ENCODE measurements around the gene POLR3B.
A peak's percentile ranks its signal among the peaks of the same experiment; 100 is the strongest.
"Not testable (repeated sequence)": the region's sequence is repeated elsewhere in the genome, so short reads cannot be mapped to it uniquely, and the experiment has no call there.

POLR3B gene

DNA sequence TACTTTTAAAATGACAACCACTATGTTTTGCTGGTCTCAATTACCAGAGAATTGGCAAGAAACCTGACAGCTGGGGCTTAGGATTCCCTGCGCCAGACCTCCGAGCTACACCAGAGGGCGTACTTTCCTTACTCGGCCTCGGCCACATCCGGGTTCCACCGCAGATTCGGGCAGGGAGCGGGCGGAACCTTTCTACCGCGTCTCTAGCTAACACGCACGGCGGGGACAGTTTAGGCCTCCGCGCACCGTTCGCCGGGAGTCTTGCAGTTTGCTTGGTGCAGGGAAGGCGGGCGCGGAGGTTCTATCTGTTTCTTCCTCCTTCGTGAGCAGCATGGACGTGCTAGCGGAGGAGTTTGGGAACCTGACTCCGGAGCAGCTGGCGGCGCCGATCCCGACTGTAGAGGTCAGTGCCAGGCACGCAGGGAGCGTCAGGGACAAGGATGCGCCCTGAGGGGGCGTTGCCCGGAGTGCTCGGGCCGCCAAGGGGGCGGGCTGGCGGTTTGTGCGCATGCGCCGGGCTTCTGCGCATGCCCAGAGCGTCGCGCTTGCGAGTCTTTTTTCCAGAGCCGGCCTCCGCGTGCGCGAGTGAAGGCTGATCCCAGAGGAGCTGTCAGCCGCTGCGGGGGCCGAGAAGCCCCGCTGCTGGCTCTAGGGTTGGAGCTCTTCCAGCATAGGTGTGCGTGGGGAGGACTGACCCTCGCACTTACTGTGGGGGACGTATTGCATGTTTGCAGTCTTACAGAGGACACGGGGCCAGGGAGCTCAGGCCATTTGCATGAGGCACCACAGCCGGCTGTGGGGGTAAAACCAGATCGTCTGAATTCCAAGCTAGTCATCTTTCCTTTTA, at the start of gene POLR3B:
POLR3B (plus strand) TSS at position 200 of the 847 bp plus-strand sequence; CDS start at position 332, 132 bp downstream.
- peak; percentile 98 for DNase-seq
- in situ Hi-C loops (cut with HindIII; ENCODE audit: low pct_ligation_motif_present, low pct_unique_long_range_greater_than_20kb, low sequenced_read_pairs): no loop called here

DNA sequence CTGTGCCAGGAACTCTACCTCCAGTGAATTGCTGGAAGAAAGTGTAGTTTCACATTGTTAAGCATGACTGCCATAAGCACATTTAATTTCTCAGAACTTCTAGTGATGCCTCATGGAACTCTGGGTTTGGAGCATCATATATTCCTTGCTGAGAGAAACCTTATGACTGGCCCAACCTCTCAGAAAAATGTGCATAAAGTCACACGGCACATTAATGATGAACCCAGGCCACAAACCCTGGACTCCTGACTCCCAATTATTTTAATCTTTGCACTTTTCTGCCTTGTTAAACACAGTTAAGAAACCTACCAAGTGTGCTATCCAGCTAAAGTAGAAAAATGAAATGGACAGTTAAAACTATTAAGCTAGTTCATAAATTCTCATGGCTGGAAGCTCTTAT, 49.4 kb upstream of the POLR3B start:
- in situ Hi-C loops (cut with HindIII; ENCODE audit: low pct_ligation_motif_present, low pct_unique_long_range_greater_than_20kb, low sequenced_read_pairs): no loop called here
- DNase-seq: no peak

DNA sequence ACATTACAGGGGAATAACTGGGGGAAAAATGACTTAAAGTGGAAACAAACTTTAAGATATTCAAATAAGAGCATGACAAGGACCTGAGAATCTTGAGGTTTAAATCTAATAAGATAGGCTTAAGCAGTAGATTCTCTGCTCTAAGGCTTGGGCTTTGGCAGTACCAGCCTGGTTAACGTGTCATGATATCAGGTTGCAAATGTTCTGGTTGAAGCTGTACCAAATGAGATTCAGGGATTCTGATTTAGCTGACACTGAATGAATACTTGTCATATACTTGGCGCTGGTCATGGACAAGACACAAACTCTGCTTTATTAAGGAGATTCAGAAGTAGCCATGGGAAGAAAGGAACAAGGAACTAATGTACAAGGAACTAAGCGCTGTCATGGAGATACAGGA, 48.9 kb upstream of the POLR3B start:
- no peak for DNase-seq
- in situ Hi-C loops (cut with HindIII; ENCODE audit: low pct_ligation_motif_present, low pct_unique_long_range_greater_than_20kb, low sequenced_read_pairs): no loop called here

DNA sequence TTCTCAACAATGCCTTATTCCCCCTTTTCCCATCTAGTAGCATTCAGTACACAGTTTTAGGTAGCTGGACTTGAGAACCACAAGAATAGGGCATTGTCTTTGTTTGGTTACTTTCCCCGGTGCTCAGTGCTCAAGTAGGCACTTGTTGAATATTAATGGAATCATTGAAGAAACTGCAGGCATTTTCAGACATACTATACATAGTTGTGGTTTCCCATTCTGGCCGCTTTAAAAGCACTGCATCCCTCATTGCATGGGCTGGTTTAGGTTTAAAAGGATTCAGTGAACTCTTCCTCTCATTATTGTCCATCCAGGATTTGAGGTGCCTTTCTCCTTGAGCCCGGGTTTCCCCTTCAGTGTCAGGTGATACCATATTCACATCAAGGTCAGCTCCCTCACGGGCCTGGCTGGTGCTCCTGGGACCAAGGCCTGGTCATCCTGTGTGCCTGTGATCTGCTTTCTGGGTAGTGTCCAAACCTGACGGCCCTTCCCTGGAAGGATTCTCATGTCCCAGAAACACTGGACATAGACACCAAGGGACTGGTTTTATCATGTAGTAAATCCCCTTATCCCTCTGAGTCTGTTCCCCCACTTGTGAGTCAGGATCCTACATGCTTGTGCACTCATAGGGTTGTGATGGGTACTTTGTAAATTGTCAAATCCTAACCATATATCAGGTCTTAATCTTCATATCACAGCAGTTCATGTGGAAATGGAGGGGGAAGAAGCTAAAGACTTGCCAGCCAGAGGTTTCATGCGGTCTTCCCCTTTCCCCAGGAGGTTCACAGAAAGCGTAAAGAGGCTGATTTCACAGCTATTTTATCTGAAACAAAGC, 47.7 kb upstream of the POLR3B start:
- in situ Hi-C loops (cut with HindIII; ENCODE audit: low pct_ligation_motif_present, low pct_unique_long_range_greater_than_20kb, low sequenced_read_pairs): no loop called here
- peak; percentile 90 for DNase-seq

DNA sequence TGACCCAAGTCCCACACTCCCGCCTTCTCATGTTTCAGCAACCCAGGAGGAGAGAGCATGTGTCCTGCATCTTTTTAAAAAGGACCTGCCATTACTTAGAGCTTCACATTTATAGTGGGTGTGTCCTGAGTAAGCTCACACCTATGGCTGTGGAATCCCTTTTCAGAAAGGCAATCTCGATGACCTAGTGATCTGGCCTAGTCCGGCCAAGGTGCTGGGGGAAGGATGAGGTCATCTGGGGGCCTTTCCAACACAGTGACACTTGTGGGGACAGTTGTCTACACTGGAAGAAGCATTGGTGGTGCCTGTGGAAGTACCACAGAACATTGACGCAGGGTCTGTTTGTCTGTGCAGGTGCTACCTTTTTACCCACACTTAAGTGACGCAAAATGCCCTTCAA, 46.9 kb upstream of the POLR3B start:
- in situ Hi-C loops (cut with HindIII; ENCODE audit: low pct_ligation_motif_present, low pct_unique_long_range_greater_than_20kb, low sequenced_read_pairs): no loop called here
- no peak for DNase-seq

DNA sequence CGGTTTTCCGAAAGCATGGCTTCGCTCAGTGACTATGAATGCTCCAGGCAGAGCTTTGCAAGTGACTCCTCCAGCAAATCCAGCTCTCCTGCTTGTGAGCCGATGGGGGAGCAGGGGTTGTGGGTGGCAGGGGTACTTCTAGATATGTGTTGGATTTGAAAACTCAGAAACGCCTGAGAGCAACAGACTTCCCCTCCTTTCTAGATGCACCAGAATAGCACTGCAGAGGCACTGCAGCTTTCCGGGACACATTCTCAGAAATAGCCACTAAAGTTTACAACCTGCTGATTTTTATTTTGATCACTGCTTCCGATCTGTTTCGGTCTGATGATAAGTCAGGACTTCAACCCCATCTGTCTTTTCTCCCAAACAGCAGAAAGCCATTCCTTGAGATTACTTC, 46.4 kb upstream of the POLR3B start:
- in situ Hi-C loops (cut with HindIII; ENCODE audit: low pct_ligation_motif_present, low pct_unique_long_range_greater_than_20kb, low sequenced_read_pairs): no loop called here
- no peak for DNase-seq

DNA sequence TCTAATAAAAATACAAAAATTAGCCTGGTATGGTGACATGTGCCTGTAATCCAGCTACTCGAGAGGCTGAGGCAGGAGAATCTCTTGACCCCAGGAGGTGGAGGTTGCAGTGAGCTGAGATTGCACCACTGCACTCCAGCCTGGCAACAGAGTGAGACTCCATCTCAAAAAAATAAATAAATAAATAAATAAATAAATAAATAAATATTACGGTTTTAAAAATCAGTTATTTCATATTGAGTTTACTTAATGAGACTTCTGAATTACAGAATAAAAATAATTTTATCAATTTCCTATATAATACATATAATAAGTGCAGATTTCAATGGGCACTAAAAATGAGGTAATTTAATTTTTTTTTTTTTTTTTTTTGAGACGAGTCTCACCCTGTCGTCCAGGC, 44.1 kb upstream of the POLR3B start:
- DNase-seq; in situ Hi-C loops (cut with HindIII; ENCODE audit: low pct_ligation_motif_present, low pct_unique_long_range_greater_than_20kb, low sequenced_read_pairs): not testable (repeated sequence)

DNA sequence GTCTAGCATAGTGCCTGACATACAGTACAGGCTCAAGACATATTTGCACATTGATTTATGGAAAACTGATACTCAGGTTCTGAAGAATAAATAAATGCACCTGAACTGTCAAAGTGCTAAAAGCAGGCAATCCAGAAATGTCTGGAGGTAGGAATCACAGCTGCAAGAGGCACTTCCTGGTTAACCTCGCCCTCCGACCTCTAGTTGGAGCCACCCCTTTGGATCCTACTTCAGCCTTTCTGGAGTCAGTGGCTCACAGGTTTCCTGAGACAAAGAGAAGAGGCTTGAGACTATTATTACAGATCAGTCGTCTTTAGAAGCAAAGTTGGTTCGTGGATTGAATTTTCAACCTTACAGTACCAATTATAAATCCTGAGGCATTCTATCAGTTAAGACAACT, 42.0 kb upstream of the POLR3B start:
- DNase-seq: no peak
- in situ Hi-C loops (cut with HindIII; ENCODE audit: low pct_ligation_motif_present, low pct_unique_long_range_greater_than_20kb, low sequenced_read_pairs): no loop called here

DNA sequence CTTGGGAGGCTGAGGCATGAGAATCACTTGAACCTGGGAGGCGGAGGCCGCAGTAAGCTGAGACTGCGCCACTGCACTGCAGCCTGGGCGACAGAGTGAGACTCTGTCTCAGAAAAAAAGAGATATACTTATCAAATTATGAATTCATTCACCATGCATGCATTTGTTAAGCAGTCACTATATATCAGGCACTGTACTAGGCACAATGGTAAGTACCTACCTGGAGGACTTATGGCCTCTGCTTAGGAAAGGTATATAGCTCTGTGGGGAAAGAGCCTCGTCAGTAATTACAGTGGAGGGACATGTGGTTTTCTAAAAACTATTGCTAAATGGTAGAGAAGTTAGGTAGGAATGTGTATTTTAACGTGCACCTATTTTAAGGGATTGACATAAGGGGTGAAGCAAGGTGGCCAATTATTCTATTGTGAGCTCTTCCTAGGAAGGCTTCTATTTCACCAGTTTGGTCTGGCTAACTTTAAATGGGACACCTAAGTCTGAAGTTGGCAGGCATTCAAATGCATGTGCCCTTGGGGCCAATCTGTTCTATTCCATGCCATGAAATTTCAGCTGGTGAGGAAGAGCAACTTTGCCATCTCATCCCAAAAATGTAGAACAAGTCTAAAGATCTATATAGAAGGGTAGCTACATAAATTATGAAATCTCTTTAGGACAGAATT, 40.0 kb upstream of the POLR3B start:
- in situ Hi-C loops (cut with HindIII; ENCODE audit: low pct_ligation_motif_present, low pct_unique_long_range_greater_than_20kb, low sequenced_read_pairs): no loop called here

DNA sequence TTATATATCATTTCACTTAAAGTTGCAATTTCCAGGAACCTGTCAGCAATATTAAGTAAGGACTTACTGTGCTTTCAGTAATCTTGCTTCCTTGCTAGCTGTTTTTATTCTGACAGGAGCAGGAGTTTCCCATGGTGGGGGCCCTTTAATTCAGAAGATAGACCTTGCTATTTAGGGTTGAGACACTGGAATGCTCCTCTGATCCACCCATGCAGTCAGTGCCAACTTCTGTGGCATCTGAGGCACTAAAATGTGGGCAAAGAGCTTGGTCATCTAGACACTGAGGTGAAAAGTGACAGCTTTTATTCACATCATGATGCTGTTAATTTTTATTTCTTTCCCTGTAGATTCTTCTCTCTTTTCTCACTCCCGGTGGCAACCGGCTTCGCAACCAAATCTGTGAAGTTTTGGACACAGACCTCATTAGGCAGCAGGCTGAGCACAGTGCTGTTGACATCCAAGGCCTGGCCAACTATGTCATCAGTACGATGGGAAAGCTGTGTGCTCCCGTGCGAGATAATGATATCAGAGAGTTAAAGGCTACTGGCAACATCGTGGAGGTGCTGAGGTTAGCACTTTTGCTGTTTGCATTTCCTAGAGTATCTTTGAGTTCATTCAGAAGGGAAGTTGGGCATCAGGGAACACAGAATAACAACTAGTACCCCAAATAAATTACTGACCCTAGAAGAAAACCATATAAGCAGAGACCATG, 36.3 kb upstream of the POLR3B start:
- in situ Hi-C loops (cut with HindIII; ENCODE audit: low pct_ligation_motif_present, low pct_unique_long_range_greater_than_20kb, low sequenced_read_pairs): no loop called here
- no peak for DNase-seq

More for the DNA sequence above, 40.0 kb upstream of the POLR3B start:
- DNase-seq: no peak

DNA sequence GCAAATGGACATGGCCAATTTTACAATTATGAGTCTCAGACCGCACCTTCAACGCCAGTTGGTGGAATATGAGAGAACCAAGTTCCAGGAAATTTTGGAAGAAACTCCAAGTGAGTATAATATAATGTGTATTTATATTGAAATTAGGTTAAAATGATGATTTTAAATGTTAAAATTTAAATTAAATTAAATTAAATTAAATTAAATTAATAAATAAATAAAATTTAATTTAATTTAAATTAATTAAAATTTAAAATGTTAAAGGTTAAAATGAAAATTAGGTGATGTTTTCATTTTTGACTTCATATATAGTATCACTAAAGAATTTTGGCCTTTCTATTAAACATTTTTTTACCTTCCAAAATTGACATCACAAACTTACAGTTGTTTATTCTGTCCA, 34.0 kb upstream of the POLR3B start:
- in situ Hi-C loops (cut with HindIII; ENCODE audit: low pct_ligation_motif_present, low pct_unique_long_range_greater_than_20kb, low sequenced_read_pairs): no loop called here
- DNase-seq: no peak

DNA sequence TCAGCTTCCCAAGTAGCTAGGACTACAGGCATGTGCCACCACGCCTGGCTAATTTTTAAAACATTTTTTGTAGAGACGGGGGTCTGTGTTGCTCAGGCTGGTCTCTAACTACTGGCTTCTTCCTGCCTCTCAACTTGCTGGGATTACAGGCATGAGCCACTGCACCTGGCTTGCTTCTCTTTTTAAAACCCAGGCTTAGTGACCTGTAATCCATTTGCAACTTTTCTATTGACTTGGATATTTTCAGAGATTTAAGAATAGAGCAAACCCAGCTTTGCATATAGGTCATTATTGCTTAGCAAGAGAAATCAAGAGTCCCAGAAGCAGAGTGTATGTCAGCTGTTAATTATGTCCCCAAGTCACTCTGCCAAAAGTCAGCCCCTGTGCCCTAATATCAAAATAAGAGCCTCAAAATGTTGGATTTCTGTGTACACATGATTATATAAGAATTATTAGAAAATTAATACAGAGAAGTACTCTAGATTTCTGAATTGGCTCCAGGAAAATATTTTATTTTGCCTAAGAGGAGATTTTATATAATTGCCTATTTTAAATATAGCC, 30.2 kb upstream of the POLR3B start:
- DNase-seq: no peak
- in situ Hi-C loops (cut with HindIII; ENCODE audit: low pct_ligation_motif_present, low pct_unique_long_range_greater_than_20kb, low sequenced_read_pairs): no loop called here

DNA sequence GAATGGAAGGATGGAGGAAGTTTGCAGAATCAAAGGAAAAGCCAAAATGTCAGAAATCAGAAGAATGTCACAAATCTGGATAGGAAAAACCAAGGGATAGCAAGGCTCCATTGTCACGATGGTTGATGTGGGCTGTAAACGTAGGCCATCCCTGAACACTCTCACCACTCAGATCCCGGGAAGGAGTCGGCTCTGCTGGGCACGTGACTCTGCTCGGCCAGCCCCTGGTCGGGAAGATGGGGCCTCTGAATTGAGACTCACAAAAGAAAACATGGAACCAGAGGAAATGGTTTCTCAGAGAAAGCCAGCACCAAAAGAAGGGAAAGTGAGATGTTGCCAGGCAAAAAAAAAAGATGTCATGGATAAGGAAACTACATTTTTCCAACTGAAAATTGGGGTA, 28.8 kb upstream of the POLR3B start:
- no peak for DNase-seq
- in situ Hi-C loops (cut with HindIII; ENCODE audit: low pct_ligation_motif_present, low pct_unique_long_range_greater_than_20kb, low sequenced_read_pairs): no loop called here

DNA sequence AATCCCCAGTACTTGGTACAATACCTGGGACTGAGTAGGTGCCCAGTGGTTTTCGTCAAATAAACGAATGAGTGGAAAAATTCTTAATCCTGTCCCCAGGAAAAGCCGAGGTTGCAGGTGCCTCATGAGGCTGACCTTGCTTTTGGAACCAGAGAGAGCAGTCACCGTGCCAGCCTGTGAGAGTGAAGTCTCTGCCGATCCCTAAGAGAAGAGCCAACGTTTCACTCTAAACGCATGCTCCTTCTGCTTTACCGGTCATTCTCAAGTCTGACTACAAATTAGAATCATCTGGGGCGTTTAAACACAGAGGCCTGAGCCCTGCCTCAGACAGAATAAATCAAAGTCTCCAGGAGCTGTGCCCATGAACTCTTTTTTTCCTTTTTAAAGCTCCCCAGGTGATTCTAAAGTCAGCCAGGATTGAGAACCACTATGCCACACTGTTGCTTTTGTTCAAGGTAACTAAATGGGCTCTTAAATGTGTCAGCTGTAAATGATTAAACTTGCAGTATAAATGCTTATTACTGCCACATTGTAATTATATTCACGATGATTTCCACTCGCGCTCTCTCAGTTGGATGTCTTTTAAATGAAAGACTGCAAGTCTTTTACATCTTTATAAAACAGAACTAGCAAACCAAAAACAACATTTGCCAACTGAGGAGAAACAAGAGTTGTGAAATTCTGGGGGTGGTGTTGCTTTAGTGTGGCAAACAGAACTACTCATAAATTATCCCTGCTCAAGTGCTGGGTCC, 28.1 kb upstream of the POLR3B start:
- in situ Hi-C loops (cut with HindIII; ENCODE audit: low pct_ligation_motif_present, low pct_unique_long_range_greater_than_20kb, low sequenced_read_pairs): no loop called here
- DNase-seq: no peak

DNA sequence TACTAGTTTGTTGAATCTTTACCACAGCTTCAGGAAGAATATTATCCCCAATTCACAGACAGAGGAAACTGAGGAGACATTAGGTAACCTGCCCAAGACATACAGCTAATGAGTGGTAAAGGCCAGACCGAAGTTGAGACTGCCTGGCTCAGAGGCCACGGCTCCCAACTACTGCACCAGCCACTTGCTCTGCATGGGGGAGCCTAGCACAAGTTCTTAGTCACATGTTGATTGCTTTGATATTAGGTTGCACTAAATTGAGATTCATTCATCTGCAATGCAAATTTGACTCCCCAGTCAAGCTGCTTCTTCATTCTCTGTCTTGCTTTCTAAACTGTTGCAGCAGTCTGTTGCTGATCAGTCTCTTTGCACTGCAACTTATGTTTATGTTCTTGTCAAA, 25.9 kb upstream of the POLR3B start:
- DNase-seq: no peak
- in situ Hi-C loops (cut with HindIII; ENCODE audit: low pct_ligation_motif_present, low pct_unique_long_range_greater_than_20kb, low sequenced_read_pairs): no loop called here

DNA sequence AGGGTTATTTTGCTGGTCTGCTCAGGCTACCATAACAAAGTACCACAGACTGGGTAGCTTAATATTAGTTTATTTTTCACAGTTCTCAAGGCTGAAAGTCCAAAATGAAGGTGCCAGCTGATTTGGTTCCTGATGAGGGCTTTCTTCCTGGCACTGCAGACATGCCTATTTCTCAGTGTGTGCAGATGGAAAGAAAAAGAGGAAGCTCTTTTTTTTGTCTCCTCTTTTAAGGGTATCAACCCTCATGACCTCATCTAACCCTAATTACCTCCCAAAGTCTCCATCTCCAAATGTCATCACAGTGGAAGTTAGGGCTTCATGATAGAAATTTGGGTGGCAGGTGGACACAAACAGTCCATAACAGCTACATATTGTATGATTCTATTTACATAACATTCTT, 25.0 kb upstream of the POLR3B start:
- in situ Hi-C loops (cut with HindIII; ENCODE audit: low pct_ligation_motif_present, low pct_unique_long_range_greater_than_20kb, low sequenced_read_pairs): no loop called here
- no peak for DNase-seq

DNA sequence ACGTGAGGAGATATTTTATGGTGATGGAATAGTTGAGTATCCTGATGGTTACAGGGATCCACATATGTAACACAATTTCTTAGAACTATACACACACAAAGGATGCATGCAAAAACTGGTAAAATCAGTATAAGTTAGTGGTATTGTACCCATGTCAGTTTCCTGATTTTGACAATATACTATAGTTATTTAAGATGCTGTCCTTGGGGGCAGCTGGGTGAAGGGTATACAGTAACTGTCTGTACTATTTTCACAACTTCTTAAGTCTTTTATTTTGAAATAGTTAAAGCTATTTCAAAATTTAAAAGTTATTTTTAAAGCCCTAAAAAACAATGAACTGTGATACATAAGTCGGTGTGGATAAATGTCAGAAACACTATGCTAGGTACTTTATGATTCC, 24.5 kb upstream of the POLR3B start:
- in situ Hi-C loops (cut with HindIII; ENCODE audit: low pct_ligation_motif_present, low pct_unique_long_range_greater_than_20kb, low sequenced_read_pairs): no loop called here
- no peak for DNase-seq

DNA sequence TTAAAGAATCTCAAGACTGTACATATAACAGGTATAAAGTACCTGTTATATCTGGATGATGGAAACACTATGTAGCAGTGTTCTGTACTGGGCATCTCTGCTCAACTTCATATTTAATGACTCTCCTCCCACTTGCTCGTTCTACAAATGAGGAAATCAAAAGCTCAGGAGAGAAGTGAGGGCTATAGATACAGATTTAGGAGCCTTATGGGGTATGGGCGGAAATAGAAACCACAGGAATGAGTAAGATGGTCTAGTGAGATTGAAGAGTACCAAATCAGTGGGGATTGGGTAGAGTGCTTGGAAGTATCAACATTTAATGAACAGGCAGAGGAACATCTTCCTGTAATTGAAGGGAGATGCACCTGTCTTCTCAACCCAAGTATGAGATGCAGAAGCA, 23.8 kb upstream of the POLR3B start:
- in situ Hi-C loops (cut with HindIII; ENCODE audit: low pct_ligation_motif_present, low pct_unique_long_range_greater_than_20kb, low sequenced_read_pairs): no loop called here
- no peak for DNase-seq

Measured in ACHN (cell line).